DLD1 (cell line): Measurements from ENCODE around the gene AP1S3.
"Not testable (repeated sequence)": the region's sequence is repeated elsewhere in the genome, so short reads cannot be mapped to it uniquely, and the experiment has no call there.

Experiments
- in situ Hi-C: cut with HindIII; loops from 2 replicates; pipeline ENCODE4 v1.10.0; 2017; ENCODE audit warnings: low sequenced_read_pairs

The AP1S3 gene

GRCh38 chr2:223764796-223765195, 72.6 kb downstream of the AP1S3 start:
- in situ Hi-C loops: no loop called here

- in situ Hi-C loops: no loop called here
Observed at GRCh38 chr2:223762853-223763252, 74.5 kb downstream of the AP1S3 start.

- in situ Hi-C loops: not testable (repeated sequence)
Observed at GRCh38 chr2:223761746-223762145, 75.6 kb downstream of the AP1S3 start.

- in situ Hi-C loops: no loop called here
Observed at GRCh38 chr2:223760838-223761502, 76.4 kb downstream of the AP1S3 start.

- in situ Hi-C loops: no loop called here
Observed at GRCh38 chr2:223759569-223760430, 77.6 kb downstream of the AP1S3 start.

- in situ Hi-C loops: no loop called here
Observed at GRCh38 chr2:223758131-223758840, 79.1 kb downstream of the AP1S3 start.

GRCh38 chr2:223753940-223754339, 83.4 kb downstream of the AP1S3 start:
- in situ Hi-C loops: no loop called here

GRCh38 chr2:223751012-223751411, 86.4 kb downstream of the AP1S3 start:
- in situ Hi-C loops: no loop called here

GRCh38 chr2:223747392-223748042, 89.9 kb downstream of the AP1S3 start:
- in situ Hi-C loops: no loop called here

GRCh38 chr2:223746611-223747010, 90.8 kb downstream of the AP1S3 start:
- in situ Hi-C loops: no loop called here

GRCh38 chr2:223744580-223744979, 92.8 kb downstream of the AP1S3 start:
- in situ Hi-C loops: no loop called here

- in situ Hi-C loops: no loop called here
Observed at GRCh38 chr2:223740679-223741078, 96.7 kb downstream of the AP1S3 start.

GRCh38 chr2:223737207-223737606, 100.2 kb downstream of the AP1S3 start:
- in situ Hi-C loops: no loop called here

- in situ Hi-C loops: no loop called here
Observed at GRCh38 chr2:223736488-223736887, 100.9 kb downstream of the AP1S3 start.

GRCh38 chr2:223735659-223736244, 101.6 kb downstream of the AP1S3 start:
- in situ Hi-C loops: no loop called here

- in situ Hi-C loops: no loop called here
Observed at GRCh38 chr2:223735035-223735640, 102.2 kb downstream of the AP1S3 start.

- in situ Hi-C loops: no loop called here
Observed at GRCh38 chr2:223734346-223734745, 103.0 kb downstream of the AP1S3 start.

- in situ Hi-C loops: no loop called here
Observed at GRCh38 chr2:223732346-223732745, 105.0 kb downstream of the AP1S3 start.

- in situ Hi-C loops: no loop called here
Observed at GRCh38 chr2:223731503-223731902, 105.9 kb downstream of the AP1S3 start.

GRCh38 chr2:223729781-223730180, 107.6 kb downstream of the AP1S3 start:
- in situ Hi-C loops: no loop called here
